Smooth muscle cell (in vitro differentiated cells): ENCODE measurements around the gene SLC9A1. TPM values are rescaled to one million over a fixed set of nuclear protein-coding genes. Genes with fewer than 3 reads are reported as not detected.

Source experiments
- DNase-seq: peaks from one replicate; lab custom pipeline; 2025; ENCODE audit not compliant: unreplicated experiment; lab: John Stamatoyannopoulos, UW
- H2AFZ ChIP-seq: fragments of 200-600 bp; sonication (generic); 2 replicates; pipeline ENCODE4 v1.6.0; 2016; ENCODE audit warnings: antibody characterized with exemption, low read depth, mild to moderate bottlenecking
- H3F3A ChIP-seq: fragments of 200-600 bp; sonication (generic); 2 replicates; pipeline ENCODE4 v1.6.0; 2017; ENCODE audit warnings: antibody characterized with exemption, low read depth
- H3K27ac ChIP-seq: fragments of 200-600 bp; sonication (generic); 2 replicates; pipeline ENCODE4 v1.5.1; 2016; ENCODE audit warnings: low read depth, mild to moderate bottlenecking
- H3K27me3 ChIP-seq: fragments of 200-600 bp; sonication (generic); 2 replicates; pipeline ENCODE4 v1.6.1; 2016; ENCODE audit warnings: low read depth, mild to moderate bottlenecking
- H3K36me3 ChIP-seq: fragments of 200-600 bp; sonication (generic); 2 replicates; pipeline ENCODE4 v1.5.1; 2016; ENCODE audit warnings: low read depth
- H3K4me1 ChIP-seq: fragments of 200-600 bp; sonication (generic); 2 replicates; pipeline ENCODE4 v1.5.1; 2016; ENCODE audit warnings: low read depth
- H3K4me2 ChIP-seq: fragments of 200-600 bp; sonication (generic); 2 replicates; pipeline ENCODE4 v1.6.0; 2016; ENCODE audit warnings: mild to moderate bottlenecking
- H3K4me3 ChIP-seq: fragments of 200-600 bp; sonication (generic); 2 replicates; pipeline ENCODE4 v1.5.1; 2016; ENCODE audit warnings: mild to moderate bottlenecking
- H3K79me2 ChIP-seq: fragments of 200-600 bp; sonication (generic); 2 replicates; pipeline ENCODE4 v1.6.0; 2016; ENCODE audit warnings: low read depth, mild to moderate bottlenecking
- H3K9ac ChIP-seq: fragments of 200-600 bp; sonication (generic); 2 replicates; pipeline ENCODE4 v1.6.0; 2016; ENCODE audit warnings: low read depth
- H3K9me3 ChIP-seq: fragments of 200-600 bp; sonication (generic); replicated peaks from 2 replicates; pipeline ENCODE4 v1.5.1; 2016; ENCODE audit warnings: low read depth
- H4K20me1 ChIP-seq: fragments of 200-600 bp; sonication (generic); 2 replicates; pipeline ENCODE4 v1.6.0; 2016; ENCODE audit warnings: low read depth
- WGBS: methylation state at CpG from one replicate; pipeline ENCODE4 v1.1.7; 2016; ENCODE audit warnings: low lambda C conversion rate; 5-methylcytosine and 5-hydroxymethylcytosine counted together
- polyA plus RNA-seq: library from polyadenylated mRNA; unstranded; fragments of >200 nt; fragmentation: Nextera tagmentation; extraction: Ambion mirVana; gene quantifications from 2 replicates; pipeline ENCODE4 v1.2.1, GENCODE V29; 2016
- total RNA-seq: library from RNA; depleted of rRNA; stranded (reverse); fragments of >200 nt; gene quantifications from 2 replicates; pipeline ENCODE4 v1.2.3, GENCODE V29; 2014
- TF ChIP-seq, protein P1 (sequence below): fragments of 200-600 bp; sonication (generic); IDR thresholded peaks from 2 replicates; pipeline ENCODE4 v1.5.1; 2017; ENCODE audit warnings: borderline replicate concordance, mild to moderate bottlenecking, antibody characterized with exemption; ENCODE audit not compliant: insufficient read depth, poor library complexity, severe bottlenecking

SLC9A1 gene
- total and polyA plus RNA-seq, 2 experiments from 2014 or later, result 16.5 to 37.4 TPM

DNA sequence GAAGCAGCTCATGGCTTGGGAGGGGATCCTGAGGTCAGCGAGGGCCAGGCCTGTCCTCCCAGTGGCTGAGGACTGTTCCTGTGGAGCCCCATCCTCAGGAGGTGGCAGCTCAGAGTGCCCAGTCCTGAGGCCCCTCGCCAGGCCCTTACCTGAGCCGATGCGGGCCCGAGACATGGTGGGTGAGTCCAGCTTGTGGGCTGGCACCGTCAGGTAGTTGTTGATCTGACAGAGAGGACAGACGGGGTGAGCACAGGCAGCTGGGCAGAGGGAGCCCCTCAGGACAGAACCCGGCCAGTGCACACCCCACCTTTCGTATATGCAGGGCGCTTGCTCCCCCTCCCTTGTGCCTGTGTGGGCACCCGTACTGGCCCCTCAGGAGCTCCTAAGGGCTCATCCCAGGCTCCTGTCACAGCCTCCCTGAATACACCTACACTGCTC lies 53.9 kb downstream of the SLC9A1 start:
- Histone ChIP-seq H3F3A (peaks cover 20% of the 10 kb centered on the region), H3K9me3 (no peaks in the 10 kb centered on the region), H3K4me3 (no peak overlapping the region), H3K36me3 (no peaks in the 10 kb centered on the region), H3K4me2 (no peak overlapping the region), H3K9ac (no peak overlapping the region), H4K20me1 (no peaks in the 10 kb centered on the region), H3K4me1 (peaks cover 16% of the 10 kb centered on the region), H2AFZ (no peak overlapping the region), H3K27ac (peak overlapping the region; percentile 91), H3K79me2 (no peaks in the 10 kb centered on the region), H3K27me3 (no peaks in the 10 kb centered on the region)
- TF ChIP-seq, protein P1, sequence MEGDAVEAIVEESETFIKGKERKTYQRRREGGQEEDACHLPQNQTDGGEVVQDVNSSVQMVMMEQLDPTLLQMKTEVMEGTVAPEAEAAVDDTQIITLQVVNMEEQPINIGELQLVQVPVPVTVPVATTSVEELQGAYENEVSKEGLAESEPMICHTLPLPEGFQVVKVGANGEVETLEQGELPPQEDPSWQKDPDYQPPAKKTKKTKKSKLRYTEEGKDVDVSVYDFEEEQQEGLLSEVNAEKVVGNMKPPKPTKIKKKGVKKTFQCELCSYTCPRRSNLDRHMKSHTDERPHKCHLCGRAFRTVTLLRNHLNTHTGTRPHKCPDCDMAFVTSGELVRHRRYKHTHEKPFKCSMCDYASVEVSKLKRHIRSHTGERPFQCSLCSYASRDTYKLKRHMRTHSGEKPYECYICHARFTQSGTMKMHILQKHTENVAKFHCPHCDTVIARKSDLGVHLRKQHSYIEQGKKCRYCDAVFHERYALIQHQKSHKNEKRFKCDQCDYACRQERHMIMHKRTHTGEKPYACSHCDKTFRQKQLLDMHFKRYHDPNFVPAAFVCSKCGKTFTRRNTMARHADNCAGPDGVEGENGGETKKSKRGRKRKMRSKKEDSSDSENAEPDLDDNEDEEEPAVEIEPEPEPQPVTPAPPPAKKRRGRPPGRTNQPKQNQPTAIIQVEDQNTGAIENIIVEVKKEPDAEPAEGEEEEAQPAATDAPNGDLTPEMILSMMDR, result no peak
- WGBS, result 98% methylated on average over 11 of the region's 11 CpGs
- DNase-seq, result no peak

DNA sequence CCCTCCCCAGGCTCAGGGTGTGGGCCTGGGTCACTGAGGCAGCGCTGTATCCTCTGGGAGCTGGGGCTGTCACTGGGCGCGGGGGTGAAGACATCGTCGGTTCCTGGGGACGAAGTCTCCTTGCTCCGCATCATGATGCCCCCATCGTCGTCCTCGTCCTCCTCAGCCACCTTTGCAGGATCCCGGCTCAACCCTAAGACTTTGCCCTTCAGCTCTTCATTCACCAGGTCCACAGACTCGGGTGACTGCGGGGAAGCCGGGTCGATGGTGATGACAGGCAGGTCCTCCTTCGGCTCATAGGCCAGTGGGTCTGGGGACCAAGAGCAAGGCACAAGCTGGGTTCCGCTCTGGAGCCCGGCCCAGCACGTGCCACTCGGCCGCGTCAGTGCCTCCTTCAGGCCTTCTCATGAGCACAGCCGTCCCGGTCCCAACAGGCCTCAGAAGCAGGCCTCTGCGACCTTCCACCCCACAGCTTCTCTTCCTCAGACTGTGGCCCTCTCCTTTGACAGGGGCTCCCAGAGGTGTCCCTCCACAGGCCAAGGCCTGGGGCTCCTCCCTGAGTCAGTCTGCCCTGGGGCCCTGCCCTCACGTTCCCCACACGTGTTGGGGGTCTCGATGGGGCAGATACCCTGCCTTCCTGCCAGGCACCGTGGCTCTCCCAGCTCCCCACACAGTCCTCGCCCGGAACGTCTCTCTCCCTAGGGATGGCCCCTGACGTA lies 54.4 kb downstream of the SLC9A1 start:
- WGBS, result 94% methylated on average over 33 of the region's 33 CpGs

DNA sequence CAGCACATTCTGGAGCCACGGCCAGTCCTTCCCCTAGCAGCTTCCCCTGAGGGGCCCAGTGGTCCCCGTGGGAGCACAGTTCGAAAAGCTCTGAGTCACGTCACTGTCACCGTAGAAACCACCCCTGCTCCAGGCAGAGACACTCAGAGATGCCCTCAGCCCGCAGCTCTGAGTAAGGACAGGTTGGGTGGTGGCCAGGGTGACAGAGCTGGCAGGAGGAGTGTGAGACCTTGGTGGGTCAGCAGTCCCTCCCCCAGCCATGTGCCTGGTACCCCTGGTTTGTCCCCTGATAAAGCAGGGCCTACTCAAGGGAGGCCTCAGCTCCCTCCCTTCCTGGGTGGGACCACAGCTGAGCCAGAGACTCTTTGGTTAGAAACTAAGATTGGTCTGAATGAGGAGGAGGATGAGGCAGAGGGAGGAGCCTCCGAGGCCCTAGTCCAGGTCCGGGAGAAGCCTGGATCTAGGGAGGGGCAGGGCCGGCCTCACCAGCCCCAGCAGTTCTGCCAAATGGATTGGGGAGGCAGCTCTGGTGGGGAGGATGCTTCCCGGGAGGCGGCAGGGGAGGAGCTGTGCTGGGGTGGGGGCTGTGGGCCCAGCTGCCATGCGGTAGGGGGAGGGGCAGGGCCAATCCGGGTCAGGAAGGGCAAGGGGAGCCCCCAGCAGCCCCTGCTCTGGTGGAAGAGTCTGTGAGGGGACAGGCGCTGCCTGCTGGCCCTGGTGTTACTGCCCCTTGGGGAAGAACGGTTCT lies 55.2 kb downstream of the SLC9A1 start:
- peak; percentile 64 for DNase-seq
- WGBS, result 26% methylated on average over 15 of the region's 15 CpGs

More for the DNA sequence above, 54.4 kb downstream of the SLC9A1 start:
- Histone ChIP-seq H2AFZ (no peak overlapping the region), H3K4me2 (peak overlapping the region; percentile 58), H3K79me2 (no peaks in the 10 kb centered on the region), H3K27me3 (no peaks in the 10 kb centered on the region), H3K9me3 (no peaks in the 10 kb centered on the region), H3K4me3 (no peak overlapping the region), H3K36me3 (no peaks in the 10 kb centered on the region), H3K4me1 (peaks cover 16% of the 10 kb centered on the region), H3K27ac (peak overlapping the region; percentile 91), H3K9ac (peak overlapping the region; percentile 56), H4K20me1 (no peaks in the 10 kb centered on the region), H3F3A (peaks cover 20% of the 10 kb centered on the region)
- TF ChIP-seq, protein P1, result no peak
- no peak for DNase-seq

More for the DNA sequence above, 55.2 kb downstream of the SLC9A1 start:
- Histone ChIP-seq H3K9me3 (no peaks in the 10 kb centered on the region), H3K4me1 (peaks cover 16% of the 10 kb centered on the region), H3K79me2 (no peaks in the 10 kb centered on the region), H3K4me3 (no peak overlapping the region), H4K20me1 (no peaks in the 10 kb centered on the region), H3K36me3 (no peaks in the 10 kb centered on the region), H3K27me3 (no peaks in the 10 kb centered on the region), H3K4me2 (peak overlapping the region; percentile 58), H2AFZ (no peak overlapping the region), H3K27ac (peak overlapping the region; percentile 91), H3K9ac (peak overlapping the region; percentile 56), H3F3A (peaks cover 16% of the 10 kb centered on the region)
- TF ChIP-seq, protein P1, result no peak
